Measurements from ENCODE around the gene STARD10. TPM values are rescaled to one million over a fixed set of nuclear protein-coding genes. Genes with fewer than 3 reads are reported as not detected.

The STARD10 gene
- total RNA-seq, 2 experiments from 2014 or later, result 10.4 to 12.9 TPM

GRCh38 chr11:72750556-72751115 lies 43.2 kb downstream of the STARD10 start:
- Histone ChIP-seq H2AFZ (ENCODE audit: low read length) (no peak overlapping the region), H3K4me3 (ENCODE audit: low read depth, low read length, poor library complexity, severe bottlenecking) (peak overlapping the region; percentile 89), H3K79me2 (ENCODE audit: insufficient read depth, low read depth, low read length) (peaks cover 8% of the 10 kb centered on the region; the same call in 1 of the 2 replicates), H3K27ac (ENCODE audit: low read depth, low read length, poor library complexity, severe bottlenecking) (peak overlapping the region; percentile 1), H3K9me3 (ENCODE audit: low read length) (no peaks in the 10 kb centered on the region), H3K4me1 (ENCODE audit: insufficient read depth, low read length, poor library complexity, severe bottlenecking) (peaks cover 25% of the 10 kb centered on the region), H4K20me1 (ENCODE audit: insufficient read depth, low read length) (no peaks in the 10 kb centered on the region), H3K9me2 (ENCODE audit: insufficient read depth, low read length) (no peaks in the 10 kb centered on the region), H3K36me3 (ENCODE audit: insufficient read depth, low read length) (no peaks in the 10 kb centered on the region), H3K4me2 (ENCODE audit: low read length) (peak overlapping the region; percentile 98)
- ChIA-PET CTCF (ENCODE audit: unreplicated experiment) (no interaction called here), POLR2A (interaction anchor here (0.5 to 0.9 kb wide), 2 partner anchors 26 to 29 kb away, joined by 3 read pairs; no protein-coding TSS in a partner anchor)
- TF ChIP-seq EZH2phosphoT487 (IDR thresholded peaks at IDR 0.05; ENCODE audit: borderline replicate concordance, low read depth, low read length) (no peak), CTCF (conservative IDR thresholded peaks at IDR 0.05; ENCODE audit: low read length) (no peak)
- no TSS peak for BruUV-seq (replicated peaks)
- intact Hi-C loops (cut with micrococcal nuclease; ENCODE audit: unreplicated experiment), result no loop called here
- DNase-seq (ENCODE audit: low spot score), result peak; percentile 54

GRCh38 chr11:72750086-72750485 lies 43.8 kb downstream of the STARD10 start:
- Histone ChIP-seq H2AFZ (ENCODE audit: low read length) (no peak overlapping the region), H3K79me2 (ENCODE audit: insufficient read depth, low read depth, low read length) (peaks cover 8% of the 10 kb centered on the region; the same call in 1 of the 2 replicates), H3K4me2 (ENCODE audit: low read length) (no peak overlapping the region), H4K20me1 (ENCODE audit: insufficient read depth, low read length) (no peaks in the 10 kb centered on the region), H3K27ac (ENCODE audit: low read depth, low read length, poor library complexity, severe bottlenecking) (no peak overlapping the region), H3K9me3 (ENCODE audit: low read length) (no peaks in the 10 kb centered on the region), H3K9me2 (ENCODE audit: insufficient read depth, low read length) (no peaks in the 10 kb centered on the region), H3K4me1 (ENCODE audit: insufficient read depth, low read length, poor library complexity, severe bottlenecking) (peaks cover 25% of the 10 kb centered on the region), H3K36me3 (ENCODE audit: insufficient read depth, low read length) (no peaks in the 10 kb centered on the region), H3K4me3 (ENCODE audit: low read depth, low read length, poor library complexity, severe bottlenecking) (no peak overlapping the region)
- CTCF ChIA-PET (ENCODE audit: unreplicated experiment), result no interaction called here
- intact Hi-C loops (cut with micrococcal nuclease; ENCODE audit: unreplicated experiment), result no loop called here
- no peak for TF ChIP-seq CTCF (conservative IDR thresholded peaks at IDR 0.05; ENCODE audit: low read length)
- DNase-seq (ENCODE audit: low spot score), result no peak
- POLR2A ChIA-PET, result interaction anchor here (0.9 kb wide), 1 partner anchor 29 kb away, joined by 3 read pairs; no protein-coding TSS in a partner anchor
- no TSS peak for BruUV-seq (replicated peaks)

- H3K9me3 ChIP-seq (ENCODE audit: low read length), result no peaks in the 10 kb centered on the region
- POLR2A ChIA-PET, result no interaction called here
- intact Hi-C loops (cut with micrococcal nuclease; ENCODE audit: unreplicated experiment), result no loop called here
- no peak for TF ChIP-seq EZH2phosphoT487 (IDR thresholded peaks at IDR 0.05; ENCODE audit: borderline replicate concordance, low read depth, low read length)
- TF ChIP-seq CTCF (conservative IDR thresholded peaks at IDR 0.05; ENCODE audit: low read length), result no peak
- H3K27ac ChIP-seq (ENCODE audit: low read depth, low read length, poor library complexity, severe bottlenecking), result no peak overlapping the region
- no TSS peak for BruUV-seq (replicated peaks)
- no peaks in the 10 kb centered on the region; the same call in 1 of the 2 replicates for H3K36me3 ChIP-seq (ENCODE audit: insufficient read depth, low read length)
- H4K20me1 ChIP-seq (ENCODE audit: insufficient read depth, low read length), result no peaks in the 10 kb centered on the region
- no peak overlapping the region for H2AFZ ChIP-seq (ENCODE audit: low read length)
- H3K79me2 ChIP-seq (ENCODE audit: insufficient read depth, low read depth, low read length), result peaks cover 8% of the 10 kb centered on the region; the same call in 1 of the 2 replicates
- H3K4me2 ChIP-seq (ENCODE audit: low read length), result no peak overlapping the region
- no peaks in the 10 kb centered on the region for H3K9me2 ChIP-seq (ENCODE audit: insufficient read depth, low read length)
- CTCF ChIA-PET (ENCODE audit: unreplicated experiment), result interaction anchor here (1.4 kb wide), 1 partner anchor 47 kb away, joined by 6 read pairs; the partner anchor contains the start of gene STARD10
- no peak overlapping the region for H3K4me3 ChIP-seq (ENCODE audit: low read depth, low read length, poor library complexity, severe bottlenecking)
- DNase-seq (ENCODE audit: low spot score), result no peak
- H3K4me1 ChIP-seq (ENCODE audit: insufficient read depth, low read length, poor library complexity, severe bottlenecking), result peaks cover 42% of the 10 kb centered on the region
These were observed 46.5 kb downstream of the STARD10 start for GRCh38 chr11:72747289-72747855.

All from OCI-LY7 (cell line).